Measurements from ENCODE around the gene TFDP1.

DNA sequence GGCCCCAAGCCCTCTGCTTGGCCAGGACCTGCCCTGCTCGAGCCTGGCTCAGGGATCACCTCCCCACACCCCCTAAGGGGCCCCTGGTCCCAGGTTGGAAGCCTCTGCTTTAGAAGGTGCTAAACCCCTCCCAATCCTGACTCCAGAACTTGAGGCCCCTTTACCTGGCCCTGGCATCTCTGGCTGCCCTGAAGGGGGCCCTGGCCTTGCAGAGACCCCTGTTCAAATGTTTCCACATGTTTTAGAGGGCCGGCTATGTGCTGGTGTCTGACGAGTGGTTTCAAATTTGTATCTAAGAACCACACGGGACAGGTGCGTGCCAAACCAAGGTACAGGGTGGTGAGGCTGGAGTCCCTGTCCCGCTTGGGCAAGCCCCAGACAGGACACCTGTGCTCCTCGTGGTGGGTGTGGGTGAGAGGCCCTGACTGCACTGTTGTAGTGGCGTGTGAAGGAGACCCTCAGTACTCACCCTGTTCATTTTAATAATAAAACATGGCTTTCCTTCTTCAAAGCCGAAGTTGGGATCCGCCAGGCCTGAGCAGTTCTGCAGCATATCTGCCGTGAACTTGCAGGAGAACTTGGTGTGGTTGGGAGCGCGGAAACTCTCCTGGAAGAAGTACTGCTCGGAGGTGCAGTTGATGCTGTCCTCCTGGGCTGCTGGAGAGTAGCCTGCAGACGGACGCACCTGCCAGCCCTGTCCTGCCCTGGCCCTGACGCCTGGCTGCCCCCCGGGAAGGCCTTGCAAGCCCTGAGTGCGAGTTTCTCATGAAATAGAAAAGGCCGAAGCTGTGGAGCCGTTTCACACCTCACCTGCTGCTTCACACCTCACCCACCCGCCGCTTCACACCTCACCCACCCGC, 68.1 kb downstream of the TFDP1 start:
- TF ChIP-seq, protein P1, sequence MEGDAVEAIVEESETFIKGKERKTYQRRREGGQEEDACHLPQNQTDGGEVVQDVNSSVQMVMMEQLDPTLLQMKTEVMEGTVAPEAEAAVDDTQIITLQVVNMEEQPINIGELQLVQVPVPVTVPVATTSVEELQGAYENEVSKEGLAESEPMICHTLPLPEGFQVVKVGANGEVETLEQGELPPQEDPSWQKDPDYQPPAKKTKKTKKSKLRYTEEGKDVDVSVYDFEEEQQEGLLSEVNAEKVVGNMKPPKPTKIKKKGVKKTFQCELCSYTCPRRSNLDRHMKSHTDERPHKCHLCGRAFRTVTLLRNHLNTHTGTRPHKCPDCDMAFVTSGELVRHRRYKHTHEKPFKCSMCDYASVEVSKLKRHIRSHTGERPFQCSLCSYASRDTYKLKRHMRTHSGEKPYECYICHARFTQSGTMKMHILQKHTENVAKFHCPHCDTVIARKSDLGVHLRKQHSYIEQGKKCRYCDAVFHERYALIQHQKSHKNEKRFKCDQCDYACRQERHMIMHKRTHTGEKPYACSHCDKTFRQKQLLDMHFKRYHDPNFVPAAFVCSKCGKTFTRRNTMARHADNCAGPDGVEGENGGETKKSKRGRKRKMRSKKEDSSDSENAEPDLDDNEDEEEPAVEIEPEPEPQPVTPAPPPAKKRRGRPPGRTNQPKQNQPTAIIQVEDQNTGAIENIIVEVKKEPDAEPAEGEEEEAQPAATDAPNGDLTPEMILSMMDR (IDR thresholded peaks at IDR 0.05): no peak
- TF ChIP-seq POLR2A (IDR thresholded peaks at IDR 0.05) (no peak), POLR2AphosphoS5 (IDR thresholded peaks at IDR 0.05) (no peak)
